Left ventricle myocardium superior (tissue), 1 donor: Measurements from ENCODE around the gene CCR3. TPM values are rescaled to one million over a fixed set of nuclear protein-coding genes. Genes with fewer than 3 reads are reported as not detected.
"Not testable (repeated sequence)": the region's sequence is repeated elsewhere in the genome, so short reads cannot be mapped to it uniquely, and the experiment has no call there.

Source experiments
- ATAC-seq: fragments of 200-7000 bp; cut with Tn5 transposase; one replicate; pipeline ENCODE4 v1.9.1; 2020; ENCODE audit warnings: mild to moderate bottlenecking, moderate library complexity
- DNase-seq: peaks from one replicate; pipeline ENCODE4 v3.0.0-alpha.2; 2020
- intact Hi-C: fragments of 100-400 bp; cut with micrococcal nuclease; formaldehyde crosslinking; loops from one replicate; pipeline ENCODE4 v1.11.0; 2022
- long read RNA-seq: library from polyadenylated mRNA; unstranded; transcript quantifications from one replicate; pipeline ENCODE4 v2.0.0, GENCODE V29; 2021
- total RNA-seq: library from RNA; stranded (reverse); fragmentation: NEBNext Ultra II Directional; extraction: Animal tissue kit (Norgen Biotek cat#: 25700); gene quantifications from one replicate; pipeline ENCODE4 v1.2.1, GENCODE V29; 2021
- donor health status: DM: no; HTN: yes; CAD: no; lungs with severe emphysema.

Gene CCR3
- not detected for total RNA-seq
- long read RNA-seq = 0 reads

DNA sequence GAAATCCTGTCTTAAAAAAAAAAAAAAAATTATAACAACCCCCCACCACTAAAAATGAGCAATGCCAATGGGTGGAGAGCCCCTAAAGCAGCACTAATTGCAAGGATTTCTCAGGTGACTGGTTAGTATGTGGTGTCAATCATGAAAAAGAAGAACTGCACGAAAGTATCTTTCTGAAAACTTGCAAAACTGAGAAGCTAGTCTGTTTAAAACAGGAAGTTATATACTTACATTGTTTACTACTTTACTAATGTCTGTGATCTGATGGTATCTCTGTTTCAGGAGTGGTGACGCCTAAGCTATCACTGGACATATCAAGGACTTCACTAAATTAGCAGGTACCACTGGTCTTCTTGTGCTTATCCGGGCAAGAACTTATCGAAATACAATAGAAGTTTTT, at the start of gene CCR3:
Gene CCR3 (plus strand): TSS at position 341 of the 400 bp plus-strand sequence. CDS start 22,699 bp downstream, outside the sequence.
- intact Hi-C loops = no loop called here
- DNase-seq (no peak), ATAC-seq (no peak)

DNA sequence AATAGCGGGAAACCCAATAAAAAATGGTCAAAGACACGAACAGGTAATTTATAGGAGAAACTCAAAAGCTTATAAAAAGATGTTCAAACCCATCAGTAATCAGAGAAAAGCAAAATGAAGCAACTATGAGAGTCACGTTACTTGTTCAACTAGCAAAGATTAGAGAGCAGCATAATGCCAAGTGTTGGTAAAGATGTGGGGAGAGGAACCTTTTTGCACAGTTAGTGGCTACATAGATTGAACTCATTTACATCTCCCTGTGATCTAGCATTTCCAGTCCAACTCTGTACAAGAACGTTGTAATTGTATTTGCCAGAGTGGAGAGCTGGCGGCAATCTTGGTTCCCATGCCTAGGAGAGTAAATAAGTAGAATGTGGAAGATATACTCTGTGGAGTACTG, 49.3 kb upstream of the CCR3 start:
- DNase-seq = no peak
- intact Hi-C loops = no loop called here
- no peak for ATAC-seq

DNA sequence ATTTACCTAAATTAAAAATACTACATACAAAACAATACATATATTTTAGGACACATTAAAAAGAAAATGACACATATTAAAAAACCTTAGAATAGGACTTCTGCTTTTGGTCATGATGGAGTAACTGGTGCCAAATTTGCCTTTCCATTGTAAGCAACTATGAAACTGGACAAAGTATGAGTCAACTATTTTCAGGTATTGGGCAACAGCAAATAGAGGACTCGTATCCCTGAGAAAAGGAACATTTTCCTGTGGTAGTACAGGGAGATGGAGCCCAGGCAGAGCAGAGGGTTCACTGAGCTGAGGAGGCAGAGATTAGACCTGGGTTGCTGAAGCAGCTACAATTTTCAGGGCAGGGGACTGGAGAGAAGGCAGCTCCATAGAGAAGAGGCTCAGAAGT, 48.8 kb upstream of the CCR3 start:
- ATAC-seq (peak; percentile 14), DNase-seq (no peak)
- intact Hi-C loops = no loop called here

DNA sequence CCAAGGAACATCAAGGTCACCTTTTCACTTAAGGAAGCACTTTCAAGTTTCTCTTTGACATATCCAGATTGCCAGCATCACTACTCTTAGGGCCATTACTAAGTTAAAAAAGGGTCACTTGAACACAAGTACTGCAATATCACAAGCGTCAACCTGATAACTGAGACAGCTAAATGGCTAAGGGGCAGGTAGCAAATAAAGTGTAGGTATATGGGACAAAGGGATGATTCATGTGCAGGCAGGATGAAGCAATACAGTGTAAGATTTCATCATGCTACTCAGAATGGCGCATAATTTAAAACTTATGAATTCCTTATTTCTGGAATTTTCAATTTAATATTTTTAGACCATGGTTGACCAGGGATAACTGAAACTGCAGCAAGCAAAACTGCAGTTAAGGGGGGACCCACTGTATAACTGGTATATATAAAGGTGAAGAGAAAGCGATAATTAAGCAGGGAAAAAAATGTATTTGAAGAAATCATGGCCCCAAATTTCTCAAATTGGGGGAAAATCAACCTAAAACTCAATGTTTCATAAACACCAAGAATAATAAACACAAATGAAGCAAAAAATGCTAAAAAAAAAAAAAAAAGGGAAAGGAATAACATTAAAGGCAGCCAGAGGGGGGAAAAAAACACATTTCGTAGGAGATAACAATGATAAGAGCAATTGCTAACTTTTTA, 47.2 kb upstream of the CCR3 start:
- intact Hi-C loops = no loop called here
- no peak for DNase-seq
- no peak for ATAC-seq

DNA sequence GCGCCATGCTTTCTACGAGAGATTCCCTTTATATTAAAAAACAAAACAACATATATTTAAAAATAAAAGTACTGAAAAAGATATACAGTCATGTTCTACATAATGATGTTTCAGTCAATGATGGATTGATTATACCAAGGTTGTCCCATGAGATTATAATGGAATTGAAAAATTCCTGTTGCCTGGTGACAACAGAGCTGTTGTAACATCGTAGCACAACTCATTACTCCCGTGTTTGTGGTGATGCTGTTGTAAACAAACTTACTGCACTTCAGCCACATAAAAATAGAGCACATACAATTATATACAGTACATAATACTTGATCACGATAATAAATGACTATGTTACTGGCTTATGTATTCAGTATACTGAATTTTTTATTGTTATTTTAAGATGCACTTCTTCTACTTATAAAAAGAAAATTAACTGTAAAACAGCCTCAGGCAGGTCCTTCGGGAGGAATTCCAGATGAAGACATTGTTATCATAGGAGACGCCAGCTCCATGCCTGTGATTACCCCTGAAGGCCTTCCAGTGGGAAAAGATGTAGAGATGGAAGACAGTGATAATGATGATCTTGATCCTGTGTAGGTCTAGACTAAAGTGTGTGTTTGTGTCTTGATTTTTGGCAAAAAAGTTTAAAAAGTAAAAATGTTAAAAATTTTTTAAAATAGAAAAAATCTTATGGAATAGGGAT, 45.9 kb upstream of the CCR3 start:
- no peak for DNase-seq
- no peak for ATAC-seq
- intact Hi-C loops = no loop called here

GRCh38 chr3:46200211-46200610, 42.0 kb upstream of the CCR3 start:
- no peak for DNase-seq
- intact Hi-C loops = no loop called here
- no peak for ATAC-seq

DNA sequence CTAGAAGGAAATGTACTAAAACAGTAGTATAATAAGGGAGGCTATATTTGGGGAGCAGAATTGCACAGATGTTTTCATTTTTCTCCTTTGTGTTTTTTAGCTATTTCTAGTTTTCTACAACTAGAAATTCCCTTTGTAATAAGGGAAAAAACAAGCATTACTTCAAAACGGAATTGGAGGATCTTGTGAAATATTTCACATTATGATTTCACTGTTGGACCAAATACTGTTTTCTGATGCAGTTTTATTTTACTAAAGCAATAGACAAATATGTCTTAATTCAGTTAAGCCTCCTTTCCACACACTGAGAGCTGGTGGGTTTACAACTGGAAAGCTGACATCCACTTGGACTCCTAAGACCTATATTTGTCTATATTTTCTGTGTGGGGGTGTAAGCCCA, 41.5 kb upstream of the CCR3 start:
- DNase-seq (no peak), ATAC-seq (no peak)
- intact Hi-C loops = no loop called here

DNA sequence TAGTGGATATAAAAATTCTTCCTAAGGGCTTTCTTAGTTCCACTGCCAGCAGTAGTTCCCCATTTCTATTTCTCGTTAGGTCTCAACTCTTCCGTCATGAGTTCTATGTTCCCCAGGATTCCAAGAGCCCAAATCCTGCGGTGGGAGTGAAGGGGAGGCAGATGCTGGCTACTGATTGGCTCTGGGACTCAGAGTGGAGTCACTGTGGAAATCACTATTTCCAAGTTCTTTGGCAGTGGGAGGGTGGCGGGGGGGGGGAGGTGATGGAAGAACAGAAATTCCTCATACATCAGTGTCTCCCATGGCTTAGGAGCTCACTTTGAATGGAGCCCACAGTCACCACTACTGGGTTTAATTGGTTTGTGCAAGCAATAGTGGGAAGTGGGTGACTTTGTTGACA, 39.7 kb upstream of the CCR3 start:
- no peak for ATAC-seq
- no peak for DNase-seq
- intact Hi-C loops = no loop called here

DNA sequence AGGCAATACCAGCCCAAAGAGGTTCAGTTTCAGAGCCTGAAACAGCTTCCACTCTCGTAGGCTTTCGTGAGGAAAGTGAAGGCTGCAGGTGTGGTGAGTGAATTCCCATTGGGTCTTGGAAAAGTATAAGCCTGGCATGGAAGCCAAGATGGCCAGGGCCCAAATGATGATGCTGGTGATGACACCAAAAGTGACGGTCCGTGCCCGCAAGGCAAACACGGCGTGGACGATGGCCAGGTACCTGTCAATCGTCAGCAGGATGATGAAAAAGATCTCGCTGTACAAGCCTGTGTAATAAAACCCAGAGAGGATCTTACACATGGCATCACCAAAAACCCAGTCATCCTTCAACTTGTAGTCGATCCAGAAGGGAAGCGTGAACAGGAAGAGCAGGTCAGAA, 38.6 kb upstream of the CCR3 start:
- intact Hi-C loops = no loop called here
- no peak for DNase-seq

DNA sequence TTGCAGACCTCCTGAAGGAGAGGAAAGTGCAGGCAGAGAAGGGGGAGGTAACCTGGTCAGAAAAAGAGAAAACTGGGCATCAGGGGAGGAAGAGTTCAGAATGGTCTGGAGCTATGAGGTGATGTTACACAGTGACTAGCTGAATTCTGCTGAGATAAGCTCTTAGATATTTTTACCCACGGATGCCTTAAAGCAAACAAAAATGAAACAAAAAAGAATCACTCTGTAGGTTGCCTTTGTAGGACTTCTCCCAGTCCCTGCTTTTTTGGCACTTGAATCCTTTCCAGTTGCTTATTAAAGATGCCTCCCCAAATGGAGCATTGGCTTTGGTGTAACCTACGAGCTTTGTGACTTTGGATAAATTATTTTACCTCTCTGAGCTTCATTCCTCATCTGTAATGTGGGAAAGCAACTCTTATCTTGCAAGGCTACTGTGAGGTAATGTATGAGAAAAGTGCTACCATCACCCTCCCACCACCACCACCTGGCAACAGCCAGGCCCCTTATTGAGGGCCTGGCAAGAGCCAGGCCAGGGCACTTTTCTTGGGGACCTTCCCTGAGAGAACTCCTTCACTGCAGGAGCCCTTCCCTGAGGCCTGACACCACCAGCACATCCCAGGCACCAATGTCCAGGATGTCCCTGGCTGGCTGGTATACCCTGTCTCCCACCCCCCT, 36.8 kb upstream of the CCR3 start:
- no peak for DNase-seq
- no peak for ATAC-seq
- intact Hi-C loops = no loop called here

More for the DNA sequence above, 38.6 kb upstream of the CCR3 start:
- no peak for ATAC-seq

DNA sequence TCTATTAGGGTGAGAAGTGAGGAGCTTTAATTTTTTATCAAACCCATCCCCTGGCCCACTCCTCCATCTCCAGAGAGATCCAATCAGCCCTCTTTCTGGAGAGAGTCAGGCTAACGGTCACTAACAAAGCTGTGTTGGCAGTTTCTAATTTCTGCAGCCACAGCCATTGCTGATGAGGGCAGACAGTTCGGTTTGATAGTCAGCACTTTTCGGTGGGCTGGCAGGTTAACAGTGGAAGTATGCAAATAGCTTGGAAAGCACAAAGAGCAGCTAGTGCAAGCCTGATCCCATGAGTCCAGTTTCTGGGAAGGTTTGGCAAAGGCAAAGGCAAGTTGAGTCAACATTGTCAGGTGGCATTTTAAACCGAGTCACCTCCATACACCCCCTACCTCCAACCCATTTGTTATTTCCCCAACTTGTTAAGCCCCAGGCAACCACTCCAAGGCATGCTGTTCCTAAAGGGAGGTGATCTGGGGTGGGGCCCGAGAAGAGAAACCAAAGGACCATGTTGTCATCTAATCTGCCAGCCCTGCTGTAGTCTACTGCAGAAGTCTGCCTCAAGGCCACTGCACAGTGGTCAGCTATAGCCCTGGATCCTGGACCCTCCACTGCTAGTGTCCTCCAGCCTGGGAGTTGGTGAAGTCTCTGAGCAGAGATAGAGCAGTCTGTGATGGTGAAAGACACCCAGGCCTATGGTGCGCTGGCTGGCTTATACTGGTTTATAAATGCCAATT, 35.8 kb upstream of the CCR3 start:
- peak; percentile 38 for ATAC-seq
- DNase-seq = no peak
- intact Hi-C loops = no loop called here

GRCh38 chr3:46207514-46207913, 34.7 kb upstream of the CCR3 start:
- intact Hi-C loops, DNase-seq, ATAC-seq: not testable (repeated sequence)

- intact Hi-C loops = no loop called here
- ATAC-seq (peak; percentile 61), DNase-seq (peak; percentile 70)
Measured at GRCh38 chr3:46208167-46208704, 34.0 kb upstream of the CCR3 start, which contains the start of gene CCR1. Gene CCR1, minus strand, starts transcription at chr3:46208313. Its CDS starts 4,000 bp downstream, at chr3:46204313.

GRCh38 chr3:46209053-46209452, 33.2 kb upstream of the CCR3 start:
- no peak for DNase-seq
- intact Hi-C loops = no loop called here
- ATAC-seq = no peak

- no peak for DNase-seq
- intact Hi-C loops = no loop called here
- ATAC-seq = no peak
Measured at GRCh38 chr3:46209746-46210470, 32.4 kb upstream of the CCR3 start.

GRCh38 chr3:46212101-46212500, 30.2 kb upstream of the CCR3 start:
- ATAC-seq (no peak), DNase-seq (no peak)
- intact Hi-C loops = no loop called here

GRCh38 chr3:46213201-46213600, 29.1 kb upstream of the CCR3 start:
- DNase-seq (no peak), ATAC-seq (no peak)
- intact Hi-C loops = no loop called here

GRCh38 chr3:46214751-46215352, 27.4 kb upstream of the CCR3 start:
- intact Hi-C loops = no loop called here
- DNase-seq (no peak), ATAC-seq (no peak)
